Stimulated activated CD4-positive, alpha-beta T cell treated with anti-CD3 and anti-CD28 coated beads, Interleukin-15, amount 100 ng/mL, for 24 hours (primary cell): ENCODE measurements around the gene RIN1.
"Not testable (repeated sequence)": the region's sequence is repeated elsewhere in the genome, so short reads cannot be mapped to it uniquely, and the experiment has no call there.

Experiments
- DNase-seq: peaks from one replicate; pipeline ENCODE4 v3.0.0-alpha.2; 2020

Gene RIN1

DNA sequence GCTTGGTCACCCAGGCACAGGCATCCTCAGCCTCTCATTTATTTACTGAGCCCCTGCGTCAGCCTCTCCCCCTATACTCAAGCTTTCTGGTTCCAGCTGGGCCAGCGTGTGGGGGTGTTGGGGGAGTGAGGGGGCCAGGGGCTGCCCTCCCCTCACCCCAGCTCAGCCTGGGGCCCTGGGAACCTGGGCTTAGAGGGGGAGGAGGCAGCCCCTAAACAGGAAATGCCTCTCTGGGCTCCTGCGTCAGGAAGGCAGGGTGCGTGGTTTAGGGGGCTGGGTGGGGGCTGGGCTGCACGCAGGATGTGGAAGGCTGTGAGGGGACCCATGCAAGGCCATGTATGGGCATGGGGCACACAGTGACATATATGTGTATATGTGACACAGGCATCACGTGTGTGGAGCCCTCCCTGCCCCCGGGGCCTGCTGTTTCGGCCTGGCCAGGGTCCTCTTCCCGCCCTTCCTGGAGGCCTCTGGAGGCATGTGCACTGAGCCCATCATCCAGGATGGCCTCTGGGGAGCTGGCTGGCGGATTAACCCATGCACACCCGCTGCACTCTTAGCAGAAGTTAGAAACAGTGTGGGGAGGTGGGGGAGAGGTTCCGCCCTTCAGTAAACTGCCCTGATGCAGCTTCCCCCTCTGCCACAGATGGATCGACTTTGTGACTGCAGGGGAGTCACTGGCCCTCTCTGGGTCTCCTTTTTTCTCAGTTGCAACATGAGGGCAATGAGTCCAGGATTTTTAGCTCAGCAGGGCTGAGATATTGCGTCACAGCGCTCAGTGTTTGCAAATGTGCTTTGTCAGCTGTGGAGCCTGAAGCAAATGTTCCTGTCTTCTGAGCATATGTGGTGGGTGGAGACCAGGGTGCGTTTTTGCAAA lies 18.3 kb downstream of the RIN1 start:
- peak; percentile 40 for DNase-seq

DNA sequence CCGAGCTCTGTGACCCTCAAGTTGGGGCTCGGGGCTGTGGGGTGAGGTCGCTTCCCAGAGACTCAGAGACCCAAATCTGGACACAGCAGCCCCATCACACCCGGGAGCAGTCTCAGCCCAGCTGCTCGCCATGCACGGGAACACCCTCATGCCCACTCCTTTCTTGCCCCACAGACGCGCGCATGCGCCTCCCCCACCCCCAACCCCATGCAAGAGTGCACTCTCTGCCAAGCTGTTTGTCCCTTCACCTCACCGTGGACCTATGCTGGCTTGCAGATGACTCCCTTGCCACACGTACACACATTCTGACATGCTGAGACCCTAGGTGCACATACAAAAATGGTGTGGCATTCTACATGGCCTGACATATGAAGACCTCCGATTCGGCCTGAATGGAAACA lies 18.9 kb downstream of the RIN1 start:
- peak; percentile 46 for DNase-seq

DNA sequence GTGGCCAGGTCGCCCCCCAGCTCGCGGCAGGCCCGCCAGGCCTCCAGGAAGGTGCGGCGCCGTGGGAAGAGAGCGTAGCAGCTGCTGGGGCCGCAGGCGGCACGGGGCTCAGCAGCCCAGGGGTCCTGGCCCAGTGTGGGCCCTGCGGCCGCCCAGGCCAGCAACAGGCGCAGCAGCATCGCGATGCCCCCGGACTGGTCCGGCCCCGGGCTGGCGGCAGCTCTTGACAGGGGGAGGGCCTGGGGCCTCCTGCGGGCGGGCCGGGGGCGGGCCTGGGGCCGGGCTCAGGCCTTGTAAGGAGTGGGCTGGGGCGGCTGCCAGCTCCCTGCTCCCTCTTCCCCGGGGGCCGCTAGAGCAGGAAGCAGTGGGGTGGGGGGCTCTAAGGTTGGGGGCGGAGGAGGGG lies 19.4 kb downstream of the RIN1 start, which contains the start of gene CD248:
TSS of gene CD248 (minus strand) at position 196 of the 403 bp plus-strand sequence. CDS start at position 179, 17 bp downstream.
- no peak for DNase-seq

DNA sequence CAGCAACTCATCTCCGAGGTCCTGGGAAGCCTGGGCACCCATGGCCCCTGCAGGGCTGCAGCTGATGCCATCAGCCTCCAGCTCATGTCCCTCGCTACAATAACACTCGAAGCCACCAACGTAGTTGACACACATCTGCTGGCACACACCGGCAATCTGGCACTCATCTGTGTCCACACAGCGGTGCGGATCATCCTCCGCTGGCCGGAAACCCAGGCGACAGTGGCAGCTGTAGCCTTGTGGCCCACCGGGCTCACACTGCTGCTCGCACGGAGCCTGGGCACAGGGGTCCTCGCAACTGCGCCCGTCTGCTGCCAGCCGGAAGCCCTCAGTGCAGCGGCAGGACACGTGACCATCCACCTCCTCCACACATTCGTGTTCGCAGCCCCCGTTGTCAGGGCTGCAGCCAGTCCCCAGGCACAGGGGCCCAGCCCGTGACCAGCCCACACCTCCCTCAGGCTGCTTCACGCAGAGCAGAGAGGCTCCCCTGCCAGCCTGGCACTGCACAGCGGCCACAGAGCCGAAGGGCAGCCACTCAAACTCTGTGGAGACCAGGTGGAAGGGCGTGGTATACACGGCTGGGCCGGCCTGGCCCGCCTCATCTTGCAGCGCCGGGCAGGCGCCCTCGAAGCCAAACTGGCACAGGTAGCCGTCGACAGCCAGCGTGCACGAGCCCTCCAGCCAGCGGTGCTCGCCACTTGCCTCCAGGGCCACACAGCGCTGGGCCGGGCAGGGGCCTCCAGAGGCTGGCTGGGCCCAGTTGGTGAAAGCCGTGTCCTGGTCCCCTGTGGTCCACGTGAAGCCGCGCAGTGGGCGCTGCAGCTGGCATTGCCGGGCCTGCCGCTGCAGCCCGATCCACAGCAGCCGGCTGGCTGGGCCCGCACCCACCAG lies 20.1 kb downstream of the RIN1 start:
- DNase-seq: no peak

DNA sequence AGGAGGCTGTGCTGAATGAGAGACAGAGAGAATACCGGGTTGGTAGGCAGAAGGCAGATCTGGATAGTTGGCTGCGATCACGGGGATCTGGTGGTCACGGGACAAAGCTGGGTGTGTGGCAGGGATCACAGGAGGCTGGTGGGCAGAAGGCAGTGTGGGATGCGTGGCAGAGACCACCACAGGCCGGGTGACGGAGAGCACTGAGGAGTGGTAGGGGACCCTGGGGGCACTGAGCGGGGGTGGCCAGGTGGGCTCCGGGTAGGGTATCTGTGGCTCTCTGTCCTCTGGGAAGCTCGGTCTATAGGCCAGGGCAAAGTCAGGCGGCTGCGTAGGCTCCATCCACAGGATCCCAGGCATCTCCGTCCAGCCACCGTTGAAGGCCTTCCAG lies 20.7 kb downstream of the RIN1 start:
- DNase-seq: no peak

DNA sequence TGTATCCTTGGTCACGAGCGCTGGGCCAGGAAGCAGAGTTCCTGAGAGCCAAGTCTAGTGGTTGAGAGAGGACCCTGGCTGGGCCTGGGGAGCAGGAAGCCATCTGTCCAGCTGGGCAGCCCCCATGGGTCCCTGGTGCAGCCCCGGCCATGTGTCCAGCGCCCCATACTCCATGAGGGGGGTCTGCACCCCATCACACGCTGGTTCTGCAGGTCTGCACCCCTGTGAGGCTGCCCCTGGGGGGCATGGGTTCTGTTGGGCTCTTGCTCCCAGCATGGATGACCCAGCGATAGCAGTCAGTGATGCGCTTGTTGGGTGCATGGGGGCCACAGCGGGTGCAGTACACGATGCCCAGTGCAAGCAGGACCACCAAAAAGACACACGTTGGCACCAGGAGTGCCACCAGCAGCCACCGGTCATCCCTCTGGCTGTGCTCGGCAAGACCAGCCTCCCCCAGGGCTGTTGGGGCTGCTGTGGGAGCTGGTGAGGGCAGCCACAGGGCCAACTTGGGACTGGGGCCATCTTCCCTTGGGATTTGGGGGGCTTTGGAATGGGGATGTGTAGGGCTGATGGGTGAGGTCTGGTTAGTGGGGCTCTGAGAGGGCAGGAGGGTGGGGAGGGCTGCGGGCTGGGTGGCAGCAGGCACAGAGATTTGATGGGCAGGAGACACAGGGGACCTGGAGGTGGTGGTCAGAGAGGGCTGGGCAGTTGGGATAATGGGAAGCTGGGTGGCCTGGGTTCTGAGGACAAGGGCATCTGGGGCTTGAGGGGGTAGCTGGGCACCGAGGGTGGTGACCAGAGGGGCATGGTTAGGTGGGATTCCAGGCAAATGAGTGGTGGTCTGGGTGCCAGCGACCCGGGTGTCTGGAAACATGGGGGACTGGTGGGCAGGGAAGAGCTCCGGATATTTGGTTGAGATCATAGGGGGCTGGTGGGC lies 21.4 kb downstream of the RIN1 start:
- DNase-seq: no peak

DNA sequence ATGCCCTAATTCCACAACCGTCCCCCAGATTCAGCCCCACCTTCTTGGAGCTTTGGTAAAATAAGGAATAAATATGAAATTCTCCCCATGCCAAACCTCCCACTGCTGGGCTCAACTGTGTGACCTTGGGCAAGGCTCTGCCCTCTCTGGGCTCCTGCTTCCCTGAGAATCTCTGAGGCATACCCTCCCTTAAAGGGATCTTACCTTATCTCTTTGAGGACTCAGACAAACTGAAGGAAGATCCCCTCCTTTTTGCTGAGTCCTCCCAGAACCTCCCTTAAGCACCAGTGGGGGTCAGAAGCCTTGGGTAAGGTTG lies 22.1 kb downstream of the RIN1 start:
- no peak for DNase-seq

DNA sequence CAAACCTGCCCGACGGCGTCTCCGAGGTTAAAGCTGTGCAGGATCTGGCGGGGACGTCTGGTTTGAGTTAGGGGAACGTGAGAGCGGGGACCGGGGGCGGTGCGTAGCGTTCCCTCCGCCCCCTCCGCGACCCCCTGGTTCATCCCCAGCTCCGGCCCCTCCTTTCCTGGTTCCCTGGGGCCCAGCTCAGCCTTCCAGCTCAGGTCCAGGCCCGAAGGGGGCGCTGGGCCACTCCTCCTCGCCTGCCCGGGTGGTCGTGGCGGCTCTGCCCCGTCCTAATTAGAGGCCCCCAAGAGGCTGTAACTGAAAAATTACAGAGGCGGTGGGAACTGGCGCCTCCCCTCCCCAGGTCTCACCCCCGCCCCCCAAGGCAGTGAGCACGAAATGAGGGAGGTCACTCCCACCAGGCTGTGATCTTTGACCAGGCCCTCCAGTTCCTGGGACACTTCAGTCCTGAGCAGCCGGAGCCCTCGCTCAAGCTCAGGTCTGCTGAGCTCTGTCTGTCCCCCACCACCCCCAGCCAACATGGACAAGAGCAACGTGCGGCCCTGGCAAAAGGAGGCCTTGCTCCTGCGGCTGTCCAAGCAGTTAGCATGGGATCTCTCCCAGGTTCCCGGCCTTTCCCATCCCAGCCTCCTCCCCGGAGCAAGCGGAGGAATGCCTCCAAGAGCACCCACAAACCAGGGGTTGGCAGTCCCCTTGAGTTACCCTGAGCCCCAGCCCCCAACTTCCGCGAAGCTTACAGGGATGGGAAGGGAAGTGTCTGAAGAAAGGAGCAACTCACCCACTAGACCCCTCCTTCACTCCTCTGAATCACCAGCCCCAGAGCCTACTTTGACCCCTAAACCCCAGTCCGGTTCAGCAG lies 22.7 kb downstream of the RIN1 start:
- DNase-seq: no peak

DNA sequence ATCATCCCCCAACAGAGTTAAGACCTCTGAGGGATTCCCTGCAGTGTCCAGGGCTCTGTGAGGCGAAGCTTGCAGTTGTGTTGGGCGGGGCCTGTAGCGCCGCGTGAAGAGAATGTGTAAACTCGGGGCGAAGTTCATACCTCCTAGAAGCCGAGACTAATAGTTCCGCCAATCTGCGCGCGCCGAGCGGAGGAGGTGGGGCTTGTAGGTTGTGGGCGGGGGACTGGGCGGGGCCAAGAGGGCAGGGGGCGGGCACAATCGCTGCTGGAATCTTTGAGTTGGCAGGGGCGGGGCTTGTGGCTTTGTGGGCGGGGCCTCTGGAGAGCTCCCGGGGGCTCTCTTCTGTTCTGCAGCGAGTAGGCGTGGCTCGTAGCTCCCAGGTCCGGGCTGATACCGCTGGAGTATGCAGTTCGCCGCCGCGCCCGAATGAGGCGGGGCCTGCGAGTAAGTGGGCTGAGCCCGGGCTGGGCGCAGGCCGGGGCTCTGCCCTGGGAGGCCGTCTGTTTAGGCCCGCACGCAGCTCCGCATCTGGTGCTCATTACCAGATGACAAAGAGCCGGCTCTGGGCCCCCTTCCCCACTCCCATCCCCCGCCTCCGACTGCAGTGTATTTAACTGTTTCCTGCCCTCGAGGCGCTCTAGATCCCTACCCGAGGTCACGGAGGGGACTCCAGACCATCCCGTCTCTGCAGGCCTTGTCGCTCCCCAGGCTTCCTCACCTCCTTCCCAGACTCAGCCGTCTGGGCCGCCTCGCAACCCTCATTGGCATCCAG lies 23.5 kb downstream of the RIN1 start:
- peak; percentile 94 for DNase-seq

DNA sequence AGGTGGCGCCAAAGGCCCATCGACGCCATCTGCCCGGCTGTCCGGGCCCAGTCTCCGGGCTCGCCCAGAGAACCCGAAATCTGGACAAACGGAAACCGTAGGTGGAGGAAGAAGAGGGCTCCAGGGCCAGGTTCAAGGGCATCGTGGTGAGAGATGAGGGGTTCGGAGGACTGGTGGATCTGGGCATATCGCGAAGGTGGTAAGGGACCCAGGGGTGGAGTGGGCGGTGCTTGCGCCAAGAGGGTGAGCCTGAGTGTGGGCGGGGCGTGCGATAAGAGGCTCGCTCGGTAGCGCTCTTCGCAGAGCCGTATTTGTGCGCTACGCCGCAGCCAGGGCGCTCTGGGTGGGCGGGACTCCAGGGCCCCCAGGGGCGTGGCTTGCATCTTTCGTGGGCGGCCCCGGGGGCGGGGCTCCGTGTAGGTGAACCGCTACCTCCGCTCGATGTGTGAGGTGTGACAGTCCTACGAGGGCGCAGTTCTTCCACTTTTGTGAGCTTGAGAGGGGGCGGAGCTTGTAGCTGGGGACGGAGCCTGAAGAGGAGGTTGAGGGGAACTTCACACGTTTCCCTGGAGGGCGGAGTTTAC lies 24.2 kb downstream of the RIN1 start:
- DNase-seq: peak; percentile 96

DNA sequence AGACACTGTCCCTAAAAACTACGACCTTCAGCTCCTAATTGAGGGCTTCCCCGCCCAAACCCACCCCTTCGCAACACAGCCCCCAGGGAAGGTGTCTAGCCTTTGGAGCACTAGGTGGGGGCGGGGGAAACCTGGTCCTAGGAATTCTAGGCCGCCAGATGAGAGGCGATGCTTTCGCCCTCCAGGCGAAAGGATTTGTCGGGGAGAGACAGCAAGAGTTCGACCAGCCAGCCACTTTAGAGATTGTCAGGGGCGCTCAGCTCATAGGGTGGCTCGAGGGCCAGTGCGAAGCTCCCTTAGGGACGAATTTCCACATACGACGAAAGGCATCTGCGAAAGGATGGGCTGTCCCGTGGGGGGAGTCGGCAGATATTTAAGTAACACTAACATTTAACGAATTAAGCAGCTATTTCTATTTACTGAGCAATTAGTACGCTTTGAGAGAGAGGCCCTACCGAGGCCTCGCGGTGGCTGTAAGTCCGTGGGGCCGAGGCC lies 24.7 kb downstream of the RIN1 start:
- DNase-seq: no peak

DNA sequence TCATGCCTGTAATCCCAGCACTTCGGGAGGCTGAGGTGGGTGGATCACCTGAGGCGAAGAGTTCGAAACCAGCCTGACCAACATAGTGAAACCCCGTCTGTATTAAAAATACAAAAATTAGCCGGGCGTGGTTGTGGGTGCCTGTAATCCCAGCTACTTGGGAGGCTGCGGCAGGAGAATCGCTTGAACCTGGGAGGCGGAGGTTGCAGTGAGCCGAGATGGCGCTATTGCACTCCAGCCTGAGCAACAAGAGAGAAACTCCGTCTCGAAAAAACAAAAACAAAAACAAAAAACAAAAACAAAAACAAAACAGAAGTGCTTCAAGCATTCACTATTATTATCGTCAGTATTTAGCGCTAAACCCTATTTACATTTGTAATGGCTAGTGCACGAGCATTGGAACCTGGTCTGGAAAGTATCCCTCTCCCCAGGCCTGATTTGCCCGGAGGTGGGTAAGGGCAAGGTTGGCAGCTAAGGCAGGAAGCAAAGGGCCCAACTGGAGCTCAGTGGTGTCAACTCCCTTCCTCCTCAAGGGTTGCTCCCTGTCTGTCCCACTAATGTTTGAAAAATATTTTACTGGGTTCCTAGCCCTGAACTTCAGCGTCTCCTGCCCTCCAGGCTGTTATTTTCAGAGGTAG lies 25.3 kb downstream of the RIN1 start:
- not testable (repeated sequence) for DNase-seq

DNA sequence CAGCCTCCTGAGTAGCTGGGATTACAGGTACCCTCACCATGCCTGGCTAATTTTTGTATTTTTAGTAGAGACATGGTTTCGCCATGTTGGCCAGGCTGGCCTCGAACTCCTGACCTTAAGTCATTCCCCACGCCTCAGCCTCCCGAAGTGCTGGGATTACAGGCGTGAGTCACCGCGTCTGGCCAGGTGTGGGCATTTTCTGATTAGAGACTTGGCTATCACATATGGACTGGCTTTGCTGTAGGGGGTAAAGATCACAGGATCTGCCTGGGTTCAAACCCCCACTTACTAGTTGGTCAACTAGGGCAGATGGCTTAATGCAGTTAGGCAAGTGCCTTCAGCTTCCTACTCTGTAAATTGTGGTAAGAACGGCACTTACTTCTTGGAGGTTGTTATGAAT lies 25.9 kb downstream of the RIN1 start:
- DNase-seq: no peak

DNA sequence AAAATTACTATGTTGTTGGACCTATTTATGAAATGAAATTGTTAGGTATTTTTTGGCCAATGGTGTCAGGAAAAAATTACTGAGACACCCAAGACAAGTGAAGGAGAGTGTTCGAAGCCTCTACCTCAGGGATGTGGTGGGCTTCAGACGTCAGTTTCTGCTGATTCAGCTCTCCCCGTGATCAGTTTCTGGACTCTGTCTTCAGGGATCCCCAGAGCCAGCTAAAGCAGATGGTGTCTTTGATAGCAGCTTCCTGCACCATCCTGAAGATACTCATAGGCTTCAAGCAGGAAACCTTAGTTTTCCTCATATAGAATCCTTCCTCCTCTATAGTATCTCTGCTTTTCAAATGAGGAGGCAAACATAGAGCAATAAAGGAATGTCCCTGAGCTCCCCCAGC lies 26.8 kb downstream of the RIN1 start:
- no peak for DNase-seq

DNA sequence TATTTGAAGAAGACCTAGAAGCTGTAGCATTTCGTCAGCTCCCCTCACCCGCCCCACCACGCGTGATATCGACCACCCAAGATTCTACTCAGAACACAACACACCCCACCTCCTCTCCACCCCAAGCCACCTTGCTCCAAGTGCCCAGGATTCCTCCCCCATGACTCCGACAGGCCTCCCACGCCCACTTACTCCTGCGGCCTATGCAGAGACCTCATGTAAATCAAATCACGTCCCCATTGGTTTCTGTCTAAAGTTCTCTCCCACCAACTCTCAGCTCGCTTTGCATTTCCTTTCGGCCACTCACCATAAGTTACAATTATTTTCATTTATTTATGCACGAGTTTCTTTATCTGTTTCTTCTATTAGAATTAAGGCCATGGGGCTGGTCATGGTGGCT lies 33.6 kb downstream of the RIN1 start:
- DNase-seq: no peak

DNA sequence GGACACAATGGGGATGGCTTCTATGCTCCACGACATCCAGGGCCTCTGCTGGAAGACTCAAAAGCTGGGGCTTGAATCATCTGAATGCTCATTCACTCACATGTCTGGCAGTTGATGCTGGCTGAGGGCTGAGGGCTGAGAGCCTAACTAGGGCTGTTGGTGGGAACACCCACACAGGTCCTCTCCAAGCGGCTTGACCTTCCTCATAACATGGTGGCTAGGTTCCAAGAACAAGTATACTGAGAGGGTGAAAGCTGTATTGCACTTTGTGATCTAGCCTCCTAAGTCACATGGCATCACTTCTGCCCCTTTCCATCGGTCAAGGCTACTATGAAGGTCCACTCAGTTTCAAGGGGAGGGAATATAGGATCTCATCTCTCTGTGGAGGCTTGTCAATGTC lies 37.0 kb downstream of the RIN1 start:
- DNase-seq: no peak

DNA sequence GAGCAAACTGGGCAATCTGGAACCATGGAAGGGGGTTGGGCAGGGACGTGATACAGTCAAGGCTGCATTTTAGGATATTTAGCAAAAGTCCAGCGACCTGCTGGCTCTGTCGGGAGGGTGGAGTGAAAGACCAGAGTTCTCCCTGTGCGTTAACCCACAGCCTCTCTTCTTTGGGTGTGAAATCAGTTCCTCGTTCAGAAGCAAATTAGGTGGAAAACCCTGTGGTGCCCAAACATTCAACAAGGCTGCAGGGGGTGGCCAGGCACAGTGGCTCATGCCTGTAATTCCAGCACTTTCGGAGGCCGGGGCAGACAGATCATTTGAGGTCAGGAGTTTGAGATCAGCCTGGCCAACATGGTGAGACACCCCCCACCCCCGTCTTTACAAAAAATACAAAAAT lies 38.6 kb downstream of the RIN1 start:
- no peak for DNase-seq

DNA sequence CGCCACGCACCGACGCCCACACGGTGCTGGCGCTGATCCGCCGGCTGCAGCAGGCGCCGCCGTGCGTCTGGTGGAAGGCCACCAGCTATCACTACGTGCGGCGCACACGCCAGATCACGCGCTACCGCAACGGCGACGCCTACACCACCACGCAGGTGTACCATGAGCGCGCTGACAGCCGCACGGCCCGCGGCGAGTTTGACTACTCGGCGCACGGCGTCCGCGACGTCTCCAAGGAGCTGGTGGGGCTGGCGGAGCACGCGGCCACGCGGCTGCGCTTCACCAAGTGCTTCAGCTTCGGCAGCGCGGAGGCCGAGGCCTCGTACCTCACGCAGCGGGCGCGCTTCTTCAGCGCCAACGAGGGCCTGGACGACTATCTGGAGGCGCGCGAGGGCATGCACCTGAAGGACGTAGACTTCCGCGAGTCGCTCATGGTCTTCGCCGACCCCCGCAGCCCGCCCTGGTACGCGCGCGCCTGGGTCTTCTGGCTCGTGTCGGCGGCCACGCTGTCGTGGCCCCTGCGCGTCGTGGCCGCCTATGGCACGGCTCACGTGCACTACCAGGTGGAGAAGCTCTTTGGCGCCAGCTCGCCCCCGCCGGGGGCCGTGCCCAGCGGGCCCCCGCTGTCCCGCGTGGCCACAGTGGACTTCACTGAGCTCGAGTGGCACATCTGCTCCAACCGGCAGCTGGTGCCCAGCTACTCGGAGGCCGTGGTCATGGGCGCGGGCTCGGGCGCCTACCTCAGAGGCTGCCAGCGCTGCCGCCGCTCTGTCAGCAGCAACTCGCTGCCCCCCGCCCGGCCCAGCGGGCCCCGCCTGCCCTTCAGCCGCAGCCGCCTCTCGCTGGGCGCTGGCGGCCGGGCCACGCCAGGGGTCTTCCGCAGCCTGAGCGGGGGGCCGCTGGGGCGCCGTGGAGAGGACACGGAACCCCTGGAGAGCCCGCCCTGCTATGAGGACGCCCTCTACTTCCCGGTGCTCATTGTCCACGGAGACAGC lies 41.3 kb downstream of the RIN1 start:
- no peak for DNase-seq
